GM10266 (cell line): ENCODE results near the gene FAM78A.
"Not testable (repeated sequence)": the region's sequence is repeated elsewhere in the genome, so short reads cannot be mapped to it uniquely, and the experiment has no call there.

ENCODE experiments used
- DNase-seq: peaks from one replicate; pipeline ENCODE4 v3.0.0; 2012; ENCODE audit errors: extremely low spot score
- TF ChIP-seq, protein P1 (sequence below): IDR thresholded peaks from 2 replicates; pipeline ENCODE4 v1.5.1; 2012; ENCODE audit warnings: mild to moderate bottlenecking, low read depth; ENCODE audit not compliant: control insufficient read depth, insufficient read depth; ENCODE audit errors: missing control alignments

Gene FAM78A

DNA sequence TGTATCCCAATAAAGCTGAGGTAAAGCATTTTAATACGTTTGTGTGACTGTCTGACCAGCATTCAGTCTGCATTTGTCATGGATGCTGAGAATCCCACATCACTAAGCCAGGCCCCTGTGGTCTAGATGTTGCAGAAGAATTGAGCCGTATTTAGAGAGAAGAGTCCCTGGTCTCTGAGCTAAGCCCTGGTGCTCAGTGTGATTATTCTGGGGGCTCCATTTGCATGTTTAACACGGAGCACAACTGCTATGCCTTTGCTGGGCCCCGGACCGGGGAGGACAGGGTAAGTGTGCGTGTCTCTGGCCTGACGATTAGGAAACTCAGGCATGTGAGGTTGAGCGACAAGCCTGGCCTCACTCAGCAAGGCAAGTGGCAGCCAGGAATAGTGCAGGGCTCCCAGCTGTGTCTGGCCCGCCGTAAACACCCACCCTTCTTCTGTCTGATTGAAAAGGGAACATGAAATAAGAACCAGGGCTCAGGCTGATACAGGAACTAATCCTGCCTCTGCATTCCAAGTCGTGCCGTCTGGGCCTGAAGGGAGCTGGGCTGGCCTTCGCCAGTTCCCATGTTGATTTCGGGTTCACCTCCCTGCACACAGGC is 22.3 kb downstream of the FAM78A start:
- TF ChIP-seq, protein P1, sequence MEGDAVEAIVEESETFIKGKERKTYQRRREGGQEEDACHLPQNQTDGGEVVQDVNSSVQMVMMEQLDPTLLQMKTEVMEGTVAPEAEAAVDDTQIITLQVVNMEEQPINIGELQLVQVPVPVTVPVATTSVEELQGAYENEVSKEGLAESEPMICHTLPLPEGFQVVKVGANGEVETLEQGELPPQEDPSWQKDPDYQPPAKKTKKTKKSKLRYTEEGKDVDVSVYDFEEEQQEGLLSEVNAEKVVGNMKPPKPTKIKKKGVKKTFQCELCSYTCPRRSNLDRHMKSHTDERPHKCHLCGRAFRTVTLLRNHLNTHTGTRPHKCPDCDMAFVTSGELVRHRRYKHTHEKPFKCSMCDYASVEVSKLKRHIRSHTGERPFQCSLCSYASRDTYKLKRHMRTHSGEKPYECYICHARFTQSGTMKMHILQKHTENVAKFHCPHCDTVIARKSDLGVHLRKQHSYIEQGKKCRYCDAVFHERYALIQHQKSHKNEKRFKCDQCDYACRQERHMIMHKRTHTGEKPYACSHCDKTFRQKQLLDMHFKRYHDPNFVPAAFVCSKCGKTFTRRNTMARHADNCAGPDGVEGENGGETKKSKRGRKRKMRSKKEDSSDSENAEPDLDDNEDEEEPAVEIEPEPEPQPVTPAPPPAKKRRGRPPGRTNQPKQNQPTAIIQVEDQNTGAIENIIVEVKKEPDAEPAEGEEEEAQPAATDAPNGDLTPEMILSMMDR = no peak
- DNase-seq = peak; percentile 53

DNA sequence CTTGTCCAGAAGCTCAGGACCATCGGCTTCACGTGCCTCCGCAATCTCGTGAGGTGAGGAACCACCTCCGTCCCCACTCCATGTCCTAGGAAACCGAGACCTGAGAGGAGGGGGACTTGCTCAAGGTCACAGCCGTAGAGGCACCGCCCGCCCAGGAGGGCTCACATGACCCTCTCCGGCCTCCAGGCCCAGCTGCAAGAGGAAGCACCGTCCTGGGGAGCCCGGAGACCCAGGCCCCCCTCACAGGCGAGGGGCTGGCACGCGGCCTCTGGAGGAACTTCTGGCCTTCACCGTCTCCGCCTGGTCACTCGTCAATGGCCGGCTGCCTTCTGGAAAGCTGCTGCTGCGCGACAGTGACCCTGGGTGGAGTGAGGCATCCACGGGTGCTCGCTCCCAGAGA is 24.2 kb downstream of the FAM78A start:
- TF ChIP-seq, protein P1 = no peak
- DNase-seq = no peak

DNA sequence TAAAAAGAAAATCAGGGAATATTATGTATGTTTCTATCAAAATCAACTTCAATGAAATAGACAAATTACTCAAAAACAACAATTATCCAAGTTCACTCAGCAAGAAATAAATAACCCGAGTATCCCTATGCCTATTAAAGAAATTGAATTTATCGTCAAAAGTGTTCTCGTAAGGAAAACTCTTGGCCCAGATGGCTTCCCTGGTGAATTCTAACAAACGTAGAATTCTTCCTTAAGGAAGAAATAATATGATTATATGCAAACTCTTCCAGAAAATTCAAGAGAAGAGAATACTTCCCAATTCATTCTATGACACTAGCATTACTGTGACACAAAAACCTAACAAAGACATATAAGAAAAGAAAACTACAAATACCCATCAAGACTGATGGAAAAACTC is 29.7 kb downstream of the FAM78A start:
- TF ChIP-seq, protein P1 = no peak

DNA sequence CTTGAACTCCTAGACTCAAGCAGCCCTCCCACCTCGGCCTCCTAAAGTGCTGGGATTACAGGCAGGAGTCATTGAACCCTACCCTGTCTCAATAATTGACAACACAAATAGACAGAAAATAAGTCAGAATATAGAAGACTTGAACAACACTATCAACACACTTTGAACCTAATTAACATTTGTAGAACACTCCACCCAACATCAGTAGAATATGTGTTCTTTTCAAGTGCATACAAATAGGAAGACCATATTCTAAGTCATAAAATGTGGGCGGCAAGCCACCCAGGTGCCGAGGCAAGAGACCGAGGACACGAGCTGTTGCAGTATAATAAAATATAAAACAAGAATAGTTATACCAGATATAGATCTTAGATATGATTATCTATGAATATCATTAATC is 32.0 kb downstream of the FAM78A start:
- not testable (repeated sequence) for DNase-seq

More for the DNA sequence above, 29.7 kb downstream of the FAM78A start:
- DNase-seq = no peak

DNA sequence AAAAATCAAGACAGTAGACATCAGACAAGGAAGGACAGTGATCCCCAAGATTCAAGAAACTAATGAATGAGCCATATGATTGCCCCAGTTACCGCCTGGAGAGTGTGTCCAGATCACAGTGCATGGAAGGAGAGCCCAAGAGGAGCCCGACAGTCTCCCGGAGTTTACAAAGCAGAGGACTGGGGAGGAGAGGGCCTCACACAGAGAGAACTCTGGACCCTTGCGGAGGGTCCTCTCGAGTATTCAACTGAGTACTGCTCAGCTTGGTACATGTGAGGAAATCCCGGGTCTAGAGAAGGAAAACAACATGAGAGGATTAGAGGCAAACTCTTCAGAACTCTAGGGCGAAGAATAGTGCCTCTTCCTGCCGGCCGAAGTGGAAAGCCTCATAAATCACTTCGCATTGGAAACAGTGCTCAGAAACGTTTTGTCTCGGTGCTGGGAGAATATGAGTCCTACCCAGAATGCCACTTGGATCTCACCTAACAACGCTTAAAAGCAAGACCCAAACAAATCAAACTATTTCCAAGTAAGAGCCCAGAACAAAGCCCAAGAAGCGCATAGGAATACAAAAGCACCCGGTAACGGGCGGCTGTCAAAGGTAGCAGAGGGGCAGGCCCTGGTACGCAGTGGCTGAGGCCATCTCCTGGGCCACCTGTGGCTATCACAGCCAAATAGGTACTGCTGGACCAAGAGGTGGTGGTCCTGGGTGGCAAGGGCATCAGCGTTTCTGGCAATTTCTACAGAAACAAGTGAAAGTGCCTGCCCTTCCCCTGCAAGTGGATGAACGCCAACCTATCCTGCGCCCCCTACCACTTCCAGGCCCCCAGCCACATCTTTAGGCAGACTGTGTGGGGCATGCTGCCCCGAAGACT is 36.0 kb downstream of the FAM78A start:
- TF ChIP-seq, protein P1 = no peak
- DNase-seq = no peak

DNA sequence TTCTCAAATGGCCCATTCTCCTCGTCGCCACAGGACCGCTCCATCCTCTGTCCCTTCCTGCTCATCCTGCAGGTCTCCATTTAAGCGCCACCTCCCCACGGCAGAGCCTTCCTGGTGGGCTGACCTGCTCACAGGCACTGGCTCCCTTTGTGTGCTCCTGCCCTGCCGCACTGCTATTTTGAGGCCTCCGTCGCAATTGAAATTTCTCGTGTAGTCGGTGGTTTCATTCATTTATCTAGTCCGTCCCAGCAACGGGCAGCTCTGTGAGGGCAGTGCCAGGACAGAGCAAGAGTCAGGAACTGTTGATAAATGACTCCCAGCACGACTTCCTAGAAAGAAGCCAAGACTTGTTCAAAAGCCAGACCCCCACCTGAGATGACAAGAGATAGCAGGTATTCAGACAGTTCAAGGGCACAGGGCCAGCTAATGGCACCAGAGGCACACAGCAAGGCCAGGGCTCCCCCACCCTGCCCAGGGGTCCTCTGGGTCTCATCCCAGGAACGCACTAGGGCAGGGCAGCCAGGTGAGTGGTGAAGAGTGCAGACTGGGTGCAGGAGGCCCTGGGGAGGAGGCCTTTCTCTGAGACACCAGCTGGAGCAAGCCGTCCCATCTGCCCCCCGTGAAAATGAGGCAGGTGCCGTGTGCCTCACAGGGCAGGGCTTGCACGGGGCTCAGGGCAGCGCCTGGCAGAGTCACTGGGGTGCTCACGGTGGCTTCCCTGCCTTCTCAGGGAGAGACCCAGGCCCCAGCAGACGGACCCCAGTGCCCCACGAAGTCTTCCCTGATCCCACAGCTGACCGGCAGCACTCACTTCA is 36.9 kb downstream of the FAM78A start:
- no peak for DNase-seq
- TF ChIP-seq, protein P1 = no peak

DNA sequence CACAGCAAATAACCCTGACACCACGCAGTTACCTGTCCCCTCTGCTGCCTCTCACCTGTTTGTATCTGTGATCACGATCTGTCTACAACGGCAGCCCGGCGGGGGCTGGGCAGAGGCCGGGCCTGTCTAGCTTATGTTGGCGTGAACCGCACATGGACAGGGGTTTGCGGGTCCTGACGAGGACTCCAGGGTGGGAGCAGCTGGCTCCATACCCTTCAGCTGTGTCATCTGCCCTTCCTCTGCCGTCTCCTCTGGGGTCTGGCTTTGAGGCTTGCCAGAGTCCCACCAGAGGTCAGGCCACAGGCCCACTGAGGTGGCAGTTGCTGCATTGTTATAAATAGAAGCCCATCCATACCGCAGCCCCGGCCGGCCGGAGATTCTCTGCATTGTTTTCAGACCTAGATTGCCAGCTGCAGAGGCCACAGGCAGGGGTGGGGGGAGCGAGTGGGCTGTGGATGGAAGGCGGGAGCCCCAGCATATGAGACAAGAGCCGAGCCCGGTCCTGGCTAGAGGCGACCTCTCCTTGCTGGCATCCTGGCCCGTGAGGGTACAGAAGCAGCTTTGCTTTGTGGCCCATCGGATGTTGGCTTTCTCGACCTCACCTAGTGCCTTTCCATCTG is 37.8 kb downstream of the FAM78A start:
- no peak for DNase-seq
- TF ChIP-seq, protein P1 = no peak
